HG03558 (cell line): ENCODE results near the gene TBX10.
"Not testable (repeated sequence)": the region's sequence is repeated elsewhere in the genome, so short reads cannot be mapped to it uniquely, and the experiment has no call there.

ENCODE experiments used
- ATAC-seq: cut with Tn5 transposase; IDR thresholded peaks from one replicate; pipeline ENCODE4 v1.9.1; 2021; ENCODE audit warnings: moderate number of reproducible peaks; ENCODE audit not compliant: unreplicated experiment; ENCODE audit errors: extremely low read depth

Gene TBX10

GRCh38 chr11:67664696-67665540, 25.4 kb upstream of the TBX10 start:
- no peak for ATAC-seq

DNA sequence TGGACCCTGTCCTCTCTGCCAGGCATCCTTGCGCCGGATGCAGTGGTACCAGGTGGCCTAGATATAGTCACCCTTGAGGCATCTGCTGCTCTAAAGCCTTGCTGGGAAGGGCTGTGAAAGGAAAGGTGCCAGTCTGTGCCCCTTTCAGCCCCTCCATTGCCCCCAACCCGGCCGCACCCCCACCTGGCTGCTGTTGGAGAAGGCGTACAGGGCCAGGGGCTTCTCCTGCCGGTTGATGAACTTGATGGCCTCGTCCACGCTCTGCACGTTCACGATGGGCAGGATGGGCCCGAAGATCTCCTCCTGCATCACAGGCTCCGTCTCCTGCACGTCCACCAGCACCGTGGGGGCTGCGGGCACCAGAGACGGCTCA, 24.6 kb upstream of the TBX10 start:
- no peak for ATAC-seq

- ATAC-seq, result no peak
These were observed 24.1 kb upstream of the TBX10 start for GRCh38 chr11:67663532-67664212.

DNA sequence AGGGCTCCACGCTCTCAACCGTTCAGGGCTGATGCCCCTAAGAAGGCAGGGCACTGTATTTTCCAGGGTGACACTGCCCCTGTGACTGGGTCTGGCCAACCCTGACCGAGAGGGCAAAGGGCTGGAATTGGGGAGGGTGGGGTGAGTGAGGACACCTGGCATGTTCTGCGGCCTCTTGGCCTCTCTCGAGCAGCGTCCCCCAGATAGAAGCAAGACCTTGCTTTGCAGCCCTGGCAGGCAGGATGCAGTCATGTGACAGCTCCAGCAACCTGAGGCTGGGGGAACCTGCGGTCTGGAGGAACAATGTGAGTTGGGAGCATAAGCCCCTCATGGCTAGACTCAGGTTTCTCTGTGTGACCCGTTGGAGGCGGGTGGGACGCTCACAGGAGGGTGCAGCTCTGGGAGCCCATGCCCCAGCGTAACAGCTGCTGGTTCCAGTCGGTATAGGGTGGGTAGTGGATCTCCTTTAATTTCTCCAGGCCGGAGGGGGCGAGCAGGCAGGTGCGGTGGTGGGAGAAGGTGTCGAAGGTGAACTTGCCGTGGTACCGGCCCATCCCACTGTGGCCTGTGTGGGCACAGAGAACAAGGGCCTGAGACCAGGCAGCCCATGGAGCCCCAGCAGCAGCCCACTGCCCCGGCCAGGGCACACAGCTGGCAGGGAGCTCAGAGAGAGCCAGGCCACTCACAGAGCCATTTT, 23.4 kb upstream of the TBX10 start:
- no peak for ATAC-seq

- ATAC-seq, result no peak
These were observed 22.7 kb upstream of the TBX10 start for GRCh38 chr11:67662142-67662834.

- ATAC-seq, result not testable (repeated sequence)
These were observed 21.2 kb upstream of the TBX10 start for GRCh38 chr11:67660752-67661151.

DNA sequence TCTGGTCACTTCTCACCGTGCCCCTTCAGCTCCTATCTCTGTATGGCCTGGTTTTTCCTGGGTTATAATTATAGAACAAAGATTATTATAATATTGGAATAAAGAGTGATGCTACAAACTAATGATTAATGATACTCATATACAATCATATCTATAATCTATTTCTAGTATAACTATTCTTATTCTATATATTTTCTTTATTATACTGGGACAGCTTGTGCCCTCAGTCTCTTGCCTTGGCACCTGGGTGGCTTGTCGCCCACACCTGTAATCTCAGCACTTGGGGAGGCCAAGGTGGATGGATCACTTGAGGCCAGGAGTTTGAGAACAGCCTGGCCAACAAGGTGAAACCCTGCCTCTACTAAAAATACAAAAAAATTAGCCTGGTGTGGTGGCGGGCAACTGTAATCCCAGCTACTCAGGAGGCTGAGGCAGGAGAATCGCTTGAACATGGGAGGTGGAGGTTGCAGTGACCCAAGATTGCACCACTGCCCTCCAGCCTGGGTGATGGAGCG, 20.1 kb upstream of the TBX10 start:
- ATAC-seq, result not testable (repeated sequence)

DNA sequence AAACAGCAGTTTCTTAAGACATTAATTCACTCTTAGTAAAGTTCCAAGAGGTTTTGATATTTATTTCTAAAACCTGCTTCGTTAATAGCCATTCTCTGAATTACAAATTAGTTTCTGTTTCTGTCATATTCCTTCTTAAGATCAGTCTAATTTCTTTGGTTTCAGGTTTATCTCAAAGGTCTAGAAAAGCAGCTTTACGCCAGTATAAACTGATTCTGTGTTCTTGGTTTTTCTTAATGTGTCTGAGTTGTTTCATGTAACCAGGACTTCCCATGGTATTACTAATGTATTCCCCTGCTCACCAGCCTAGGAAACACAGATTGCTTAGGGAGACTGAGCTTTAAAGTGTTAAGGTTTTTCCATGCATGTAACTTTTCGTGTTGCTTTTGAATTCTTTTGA, 17.7 kb upstream of the TBX10 start:
- ATAC-seq, result no peak

DNA sequence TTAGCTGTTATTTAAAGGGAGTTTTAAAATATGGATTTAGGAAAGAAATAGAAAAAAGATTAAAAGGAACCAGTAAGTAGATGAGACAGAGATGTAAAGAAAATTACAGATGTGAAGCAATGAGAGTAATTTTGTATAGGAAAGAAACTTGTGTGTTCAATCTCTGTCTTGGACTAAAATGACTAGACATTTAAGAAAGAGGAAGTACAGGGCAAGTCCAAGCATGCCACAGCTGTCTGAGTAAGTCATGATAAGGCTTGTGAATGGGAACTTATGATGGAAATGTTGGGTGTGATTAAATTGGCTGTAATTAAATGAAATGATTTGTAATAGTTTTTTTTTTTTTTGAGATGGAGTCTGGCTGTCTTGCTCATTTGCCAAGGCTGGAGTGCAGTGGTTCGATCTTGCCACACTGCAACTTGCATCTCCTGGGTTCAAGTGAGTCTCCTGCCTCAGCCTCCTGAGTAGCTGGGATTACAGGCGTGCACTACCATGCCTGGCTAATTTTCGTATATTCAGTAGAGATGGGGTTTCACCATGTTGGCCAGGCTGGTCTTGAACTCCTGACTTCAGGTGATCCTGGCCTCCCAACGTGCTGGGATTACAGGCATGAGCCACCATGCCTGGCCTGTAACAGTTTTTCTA, 16.8 kb upstream of the TBX10 start:
- no peak for ATAC-seq

DNA sequence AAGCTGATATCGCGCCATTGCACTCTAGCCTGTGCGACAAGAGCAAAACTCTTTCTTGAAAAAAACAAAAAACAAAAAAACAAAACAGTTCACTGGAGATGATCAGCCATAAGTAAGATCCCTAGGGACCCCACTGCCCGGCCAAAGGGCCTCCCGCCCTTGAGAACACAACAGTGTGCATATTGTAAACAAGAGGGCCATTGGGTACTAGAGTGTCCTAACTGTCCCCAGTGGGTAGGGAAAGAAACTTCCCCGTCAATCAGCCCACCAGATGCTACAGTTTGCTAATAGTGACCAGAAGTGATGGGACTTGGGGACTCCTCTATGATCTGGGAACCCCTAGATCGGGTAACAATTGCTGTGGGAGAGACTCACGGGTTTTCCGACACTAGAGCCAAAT, 14.7 kb upstream of the TBX10 start:
- no peak for ATAC-seq

- no peak for ATAC-seq
These were observed 13.6 kb upstream of the TBX10 start for GRCh38 chr11:67652965-67653845.

DNA sequence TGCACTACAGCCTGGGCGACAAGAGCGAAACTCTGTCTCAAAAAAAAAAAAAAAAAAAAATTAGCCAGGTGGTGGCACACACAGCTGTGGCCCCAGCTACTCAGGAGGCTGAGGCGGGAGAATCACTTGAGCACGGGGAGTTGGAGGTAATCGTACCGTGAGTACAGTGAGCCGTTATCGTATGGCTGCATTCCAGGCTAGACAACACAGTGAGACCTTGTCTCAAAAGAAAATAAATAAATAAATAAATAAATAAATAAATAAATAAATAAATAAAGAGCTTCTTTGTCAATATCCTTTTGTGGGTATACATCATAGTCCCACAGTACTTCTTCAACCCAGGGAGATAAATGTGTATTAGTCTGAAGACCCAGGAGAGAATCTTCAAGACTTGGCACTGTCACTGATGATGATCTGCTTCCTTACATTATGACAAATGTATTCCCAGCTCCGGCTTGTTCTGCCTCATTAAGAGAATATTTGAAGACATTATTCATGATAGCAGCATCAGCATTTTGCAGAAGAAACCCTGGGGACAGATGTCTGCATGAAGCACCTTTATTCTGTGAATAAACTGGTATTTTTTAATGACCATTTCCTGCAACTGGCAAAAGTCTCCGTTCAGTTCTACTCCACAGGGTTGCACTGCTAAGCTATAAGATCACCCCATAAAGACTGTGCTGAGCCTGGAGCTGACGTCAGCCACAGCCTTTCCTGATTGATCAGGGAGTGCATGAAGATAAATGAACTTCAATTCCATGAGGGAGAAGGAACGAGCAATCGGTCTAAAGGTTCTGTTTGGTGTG, 12.6 kb upstream of the TBX10 start:
- ATAC-seq, result no peak

- ATAC-seq, result no peak
These were observed 10.3 kb upstream of the TBX10 start for GRCh38 chr11:67649634-67650510.

GRCh38 chr11:67648796-67649613, 9.4 kb upstream of the TBX10 start:
- ATAC-seq, result no peak

DNA sequence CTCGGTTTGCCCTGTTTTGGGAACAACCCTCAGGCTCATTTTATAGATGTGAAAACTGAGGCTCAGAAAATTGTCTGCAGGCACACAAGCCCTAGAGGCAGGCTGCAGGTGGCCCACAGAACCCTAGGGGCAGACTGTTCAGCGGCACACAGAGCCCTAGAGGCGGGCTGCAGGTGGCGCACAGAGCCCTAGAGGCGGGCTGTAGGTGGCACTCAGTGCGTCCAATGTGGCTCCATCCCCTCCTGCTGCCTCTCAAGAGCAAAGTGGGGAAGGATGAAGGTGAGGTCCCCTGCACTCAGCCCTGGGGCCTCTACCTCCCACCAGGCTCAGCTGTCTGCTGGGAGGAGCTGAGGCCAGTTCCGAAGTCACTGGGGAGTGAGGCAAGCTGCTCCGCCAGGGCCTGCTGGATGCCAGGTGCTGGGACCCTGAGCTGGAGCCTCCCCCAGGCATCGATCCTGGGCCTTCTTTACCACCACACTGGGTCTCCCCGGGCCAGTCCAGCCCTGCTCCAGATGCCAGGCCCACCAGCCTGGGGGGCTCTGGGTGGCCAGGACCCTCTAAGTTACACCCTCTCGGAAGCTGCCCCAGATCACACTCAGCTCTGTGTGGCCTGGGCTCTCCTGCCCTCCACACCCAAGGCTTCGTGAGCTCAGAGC, 8.7 kb upstream of the TBX10 start:
- ATAC-seq, result no peak

DNA sequence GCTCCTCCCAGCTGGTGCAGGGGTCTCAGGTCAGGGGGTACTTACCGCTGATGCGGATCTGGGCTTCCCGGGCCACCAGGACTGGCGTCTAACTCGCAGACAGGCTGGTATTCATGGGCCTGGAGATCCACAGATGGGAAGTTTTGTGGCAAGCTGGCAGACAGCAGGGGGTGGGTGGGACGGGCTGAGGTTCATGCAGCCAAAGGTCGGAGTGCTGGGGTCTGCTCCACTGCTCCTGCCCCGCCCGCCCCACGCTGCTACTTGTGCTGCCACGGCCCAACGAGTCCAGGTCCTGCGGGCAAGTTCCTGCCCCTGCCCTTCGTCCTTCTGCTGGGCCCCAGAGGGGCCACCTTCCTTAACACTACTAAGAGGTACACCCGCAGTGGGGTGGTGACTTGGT, 7.9 kb upstream of the TBX10 start:
- ATAC-seq, result no peak
